Mesothelial cell of epicardium (in vitro differentiated cells): ENCODE data around the gene KIF7. TPM values are rescaled to one million over a fixed set of nuclear protein-coding genes. Genes with fewer than 3 reads are reported as not detected.

Experiments
- DNase-seq, 2 experiments: peaks; one replicate each; pipeline ENCODE4 v3.0.0; 2021; ENCODE audit warnings: low spot score in 2 of 2; ENCODE audit not compliant: unreplicated experiment in 2 of 2
- H3K27ac Mint-ChIP-seq: 2 replicates; pipeline ENCODE4 v1.8.0; 2021; ENCODE audit warnings: mixed read lengths
- H3K27me3 Mint-ChIP-seq: 2 replicates; pipeline ENCODE4 v1.8.0; 2021; ENCODE audit warnings: low read depth, mixed read lengths
- H3K36me3 Mint-ChIP-seq: 2 replicates; pipeline ENCODE4 v1.8.0; 2021; ENCODE audit warnings: mixed read lengths
- H3K4me1 Mint-ChIP-seq: 2 replicates; pipeline ENCODE4 v1.8.0; 2021; ENCODE audit warnings: mixed read lengths
- H3K4me3 Mint-ChIP-seq: 2 replicates; pipeline ENCODE4 v1.8.0; 2021; ENCODE audit warnings: mild to moderate bottlenecking, moderate library complexity, mixed read lengths
- H3K9me3 Mint-ChIP-seq: 2 replicates; pipeline ENCODE4 v1.8.0; 2021; ENCODE audit warnings: mixed read lengths
- total RNA-seq: library from RNA; stranded (reverse); gene quantifications from 3 replicates; pipeline ENCODE4 v1.2.1, GENCODE V29; 2021
- TF ChIP-seq, protein P1 (sequence below): fragments of 200-600 bp; sonication (generic); IDR thresholded peaks from one replicate; pipeline ENCODE4 v1.5.0; 2021; ENCODE audit warnings: antibody characterized with exemption; ENCODE audit not compliant: unreplicated experiment

KIF7 gene
- total RNA-seq, 1 donor from 2014 or later = 30.1 TPM

DNA sequence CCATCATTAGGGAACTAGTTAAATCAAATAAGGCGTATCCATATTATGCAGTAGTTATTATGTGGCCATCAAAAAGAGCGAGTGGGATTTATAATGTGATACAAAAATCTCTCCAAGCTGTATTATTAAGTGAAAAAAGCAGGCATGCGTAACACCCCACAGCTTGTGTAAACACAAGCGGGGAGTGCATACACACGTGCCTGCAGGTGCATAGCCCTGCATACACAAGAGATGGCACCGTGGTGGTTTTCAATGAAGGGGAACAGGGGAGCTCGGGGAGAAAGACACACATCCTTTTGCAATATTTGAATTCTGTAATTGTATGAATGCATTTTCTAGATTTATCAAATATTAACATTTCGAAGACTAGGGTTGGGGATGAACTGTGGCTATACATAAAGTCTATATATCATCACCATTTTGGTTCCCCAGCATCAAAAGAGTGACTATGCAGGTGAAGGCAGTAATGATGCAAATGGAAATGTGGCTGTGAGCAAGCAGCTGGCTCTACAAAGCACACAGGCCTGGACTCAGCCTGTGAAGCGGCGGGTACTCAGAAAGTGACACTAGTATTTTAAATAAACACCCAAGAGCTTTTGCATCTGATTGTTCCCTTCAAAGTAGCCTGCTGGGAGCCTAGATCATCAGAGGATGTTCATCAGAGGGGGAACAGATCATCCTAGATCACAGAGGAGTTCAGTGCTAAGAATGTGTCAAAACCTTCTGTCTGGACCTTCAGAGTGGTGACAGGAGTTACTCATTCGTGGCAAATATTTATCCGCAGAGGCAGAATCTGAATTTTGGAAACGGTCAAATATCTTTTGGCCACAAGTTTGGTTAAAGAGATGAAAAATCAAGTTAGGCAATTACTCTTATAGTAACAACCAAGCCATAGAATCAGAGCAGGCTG lies 9.4 kb upstream of the KIF7 start:
- Mint-ChIP-seq H3K4me3 (peak overlapping the region; percentile 53), H3K9me3 (no peaks in the 10 kb centered on the region), H3K36me3 (no peaks in the 10 kb centered on the region), H3K27ac (no peak overlapping the region), H3K4me1 (peaks cover 11% of the 10 kb centered on the region), H3K27me3 (peaks cover 8% of the 10 kb centered on the region)
- no peak for DNase-seq
- TF ChIP-seq, protein P1, sequence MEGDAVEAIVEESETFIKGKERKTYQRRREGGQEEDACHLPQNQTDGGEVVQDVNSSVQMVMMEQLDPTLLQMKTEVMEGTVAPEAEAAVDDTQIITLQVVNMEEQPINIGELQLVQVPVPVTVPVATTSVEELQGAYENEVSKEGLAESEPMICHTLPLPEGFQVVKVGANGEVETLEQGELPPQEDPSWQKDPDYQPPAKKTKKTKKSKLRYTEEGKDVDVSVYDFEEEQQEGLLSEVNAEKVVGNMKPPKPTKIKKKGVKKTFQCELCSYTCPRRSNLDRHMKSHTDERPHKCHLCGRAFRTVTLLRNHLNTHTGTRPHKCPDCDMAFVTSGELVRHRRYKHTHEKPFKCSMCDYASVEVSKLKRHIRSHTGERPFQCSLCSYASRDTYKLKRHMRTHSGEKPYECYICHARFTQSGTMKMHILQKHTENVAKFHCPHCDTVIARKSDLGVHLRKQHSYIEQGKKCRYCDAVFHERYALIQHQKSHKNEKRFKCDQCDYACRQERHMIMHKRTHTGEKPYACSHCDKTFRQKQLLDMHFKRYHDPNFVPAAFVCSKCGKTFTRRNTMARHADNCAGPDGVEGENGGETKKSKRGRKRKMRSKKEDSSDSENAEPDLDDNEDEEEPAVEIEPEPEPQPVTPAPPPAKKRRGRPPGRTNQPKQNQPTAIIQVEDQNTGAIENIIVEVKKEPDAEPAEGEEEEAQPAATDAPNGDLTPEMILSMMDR = no peak

DNA sequence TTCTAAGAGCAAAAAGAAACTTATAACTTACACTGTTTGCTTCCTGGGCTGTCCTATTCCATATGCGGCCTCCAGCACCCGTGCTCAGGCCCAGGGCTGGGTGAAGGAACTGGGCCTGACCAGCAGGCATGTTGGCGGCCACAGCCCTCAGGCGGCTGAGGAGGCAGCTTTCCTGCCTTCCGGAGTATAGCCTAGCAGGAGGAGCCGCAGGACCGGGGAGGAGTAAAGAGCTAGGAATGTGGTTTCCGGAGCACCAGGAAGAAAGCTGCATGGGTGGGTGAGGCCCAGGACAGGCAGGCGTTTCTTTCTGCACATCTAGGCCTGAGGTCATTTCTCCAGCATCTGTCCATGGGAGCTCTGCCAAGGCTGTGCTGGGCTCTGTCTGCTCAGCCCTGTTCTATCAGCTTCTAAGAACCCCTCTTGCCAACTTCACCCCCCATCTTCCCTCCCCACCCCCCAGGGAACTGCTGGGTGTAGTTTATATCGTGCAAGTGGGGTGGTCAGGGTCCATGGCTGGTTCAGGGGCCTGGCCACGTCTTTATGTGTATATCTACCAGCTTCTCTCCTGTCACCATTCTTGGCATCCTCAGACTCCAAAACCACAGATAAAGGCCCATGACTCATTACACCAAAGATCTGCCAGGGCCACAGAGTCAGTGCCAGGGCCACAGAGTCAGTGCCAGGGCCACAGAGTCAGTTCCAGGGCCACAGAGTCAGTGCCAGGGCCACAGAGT lies 7.8 kb upstream of the KIF7 start:
- no peaks in the 10 kb centered on the region for H3K9me3 Mint-ChIP-seq
- peaks cover 11% of the 10 kb centered on the region for H3K4me1 Mint-ChIP-seq
- H3K27ac Mint-ChIP-seq = peak overlapping the region; percentile 68
- H3K4me3 Mint-ChIP-seq = peak overlapping the region; percentile 13
- H3K27me3 Mint-ChIP-seq = peaks cover 10% of the 10 kb centered on the region
- DNase-seq = no peak
- no peaks in the 10 kb centered on the region for H3K36me3 Mint-ChIP-seq
- TF ChIP-seq, protein P1 = no peak

DNA sequence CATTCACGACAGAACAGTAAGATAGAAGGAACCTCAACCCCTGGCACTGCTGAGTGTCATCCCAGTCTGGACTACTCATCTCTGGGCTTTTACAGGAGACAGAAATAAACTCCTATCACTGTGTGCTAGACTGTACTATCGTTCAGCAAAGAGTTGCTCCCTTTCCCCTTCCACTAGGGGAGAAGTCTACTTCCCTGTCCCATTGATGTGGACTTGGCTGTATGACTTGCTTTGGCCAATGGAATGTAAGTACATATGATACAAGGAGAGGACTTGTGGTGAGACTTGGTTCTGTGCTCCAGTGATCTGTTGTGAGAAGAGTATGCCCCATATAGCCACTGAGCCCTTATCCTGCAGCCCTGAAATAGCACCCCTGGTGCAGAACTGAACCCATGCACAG lies 5.3 kb upstream of the KIF7 start:
- Mint-ChIP-seq H3K36me3 (no peaks in the 10 kb centered on the region), H3K4me3 (no peak overlapping the region), H3K4me1 (peaks cover 14% of the 10 kb centered on the region), H3K27ac (no peak overlapping the region), H3K27me3 (peaks cover 10% of the 10 kb centered on the region), H3K9me3 (no peaks in the 10 kb centered on the region)
- TF ChIP-seq, protein P1 = no peak
- no peak for DNase-seq

DNA sequence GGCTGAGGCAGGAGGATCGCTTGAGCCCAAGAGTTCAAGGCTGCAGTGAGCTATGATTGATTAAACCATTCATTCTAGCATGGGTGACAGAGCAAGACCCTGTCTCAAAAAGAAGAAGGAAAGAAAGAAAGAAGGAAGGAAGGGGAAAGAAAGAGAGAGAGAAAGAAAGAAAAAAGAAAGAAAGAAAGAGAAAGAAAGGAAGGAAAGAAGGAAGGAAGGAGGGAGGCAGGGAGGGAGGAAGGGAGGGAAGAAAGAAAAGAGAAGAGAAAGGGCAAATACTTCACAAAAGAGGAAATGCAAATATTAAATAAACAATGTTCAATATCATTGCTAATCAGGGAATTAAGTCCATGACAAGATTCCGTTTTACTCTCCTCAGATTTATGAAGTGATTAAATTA lies 4.0 kb upstream of the KIF7 start:
- Mint-ChIP-seq H3K9me3 (no peaks in the 10 kb centered on the region), H3K4me3 (no peak overlapping the region), H3K36me3 (no peaks in the 10 kb centered on the region), H3K4me1 (peaks cover 17% of the 10 kb centered on the region), H3K27ac (no peak overlapping the region), H3K27me3 (peaks cover 10% of the 10 kb centered on the region)
- no peak for DNase-seq
- TF ChIP-seq, protein P1 = no peak

DNA sequence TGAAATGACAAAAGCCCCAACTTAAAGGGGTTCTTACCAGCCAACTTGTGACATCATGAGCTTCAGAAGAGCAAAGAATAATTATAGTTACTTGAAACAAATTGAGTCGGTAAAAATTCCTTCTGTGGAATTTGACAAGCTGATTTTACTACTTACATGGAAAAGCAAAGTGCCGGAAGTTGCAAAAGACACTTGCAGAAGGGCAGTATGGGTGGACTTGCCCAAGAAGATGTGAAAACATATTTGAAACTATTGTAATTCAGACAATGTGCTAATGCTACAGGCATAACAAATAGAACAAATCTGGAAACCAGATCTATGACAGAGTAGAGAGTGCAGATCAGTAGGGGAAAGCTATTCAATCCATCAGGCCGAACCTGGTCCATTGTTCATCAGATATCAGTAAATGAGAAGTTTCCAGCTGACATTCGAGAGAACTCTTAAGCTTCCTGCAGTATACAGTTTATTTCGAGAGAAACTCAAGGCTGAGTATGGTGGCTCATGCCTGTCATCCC lies 2.5 kb upstream of the KIF7 start:
- H3K4me1 Mint-ChIP-seq = peaks cover 24% of the 10 kb centered on the region
- TF ChIP-seq, protein P1 = no peak
- no peak for DNase-seq
- H3K9me3 Mint-ChIP-seq = no peaks in the 10 kb centered on the region
- no peak overlapping the region for H3K4me3 Mint-ChIP-seq
- H3K27ac Mint-ChIP-seq = no peak overlapping the region
- H3K27me3 Mint-ChIP-seq = peaks cover 10% of the 10 kb centered on the region
- no peaks in the 10 kb centered on the region for H3K36me3 Mint-ChIP-seq
